ENCODE measurements around the gene ANP32A.

DNA sequence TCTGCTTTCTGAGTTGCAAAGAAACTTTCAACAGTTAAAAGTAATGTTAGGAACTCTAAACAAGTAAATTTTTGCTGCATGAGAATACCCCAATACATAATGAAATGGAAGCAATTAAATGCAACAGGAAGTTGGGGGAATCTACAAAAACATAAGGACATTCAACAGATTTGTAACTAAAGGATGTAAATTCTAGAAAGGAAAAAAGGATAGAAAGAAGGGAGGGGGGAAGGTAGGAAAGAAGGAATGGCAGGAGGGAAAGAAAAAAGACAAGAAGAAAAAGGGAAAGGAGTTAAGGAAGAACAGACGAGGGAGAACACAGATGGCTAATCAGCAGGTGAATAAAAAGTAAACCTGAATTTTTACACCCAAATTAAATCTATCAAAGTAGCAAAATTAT lies 22.3 kb upstream of the ANP32A start:
- TF ChIP-seq POLR2AphosphoS5 (IDR thresholded peaks at IDR 0.05; ENCODE audit: low read depth, low read length) = no peak
- no peak for TF ChIP-seq TAF1 (IDR thresholded peaks at IDR 0.05; ENCODE audit: borderline replicate concordance, insufficient read depth, low read length)
- TF ChIP-seq, protein P1, sequence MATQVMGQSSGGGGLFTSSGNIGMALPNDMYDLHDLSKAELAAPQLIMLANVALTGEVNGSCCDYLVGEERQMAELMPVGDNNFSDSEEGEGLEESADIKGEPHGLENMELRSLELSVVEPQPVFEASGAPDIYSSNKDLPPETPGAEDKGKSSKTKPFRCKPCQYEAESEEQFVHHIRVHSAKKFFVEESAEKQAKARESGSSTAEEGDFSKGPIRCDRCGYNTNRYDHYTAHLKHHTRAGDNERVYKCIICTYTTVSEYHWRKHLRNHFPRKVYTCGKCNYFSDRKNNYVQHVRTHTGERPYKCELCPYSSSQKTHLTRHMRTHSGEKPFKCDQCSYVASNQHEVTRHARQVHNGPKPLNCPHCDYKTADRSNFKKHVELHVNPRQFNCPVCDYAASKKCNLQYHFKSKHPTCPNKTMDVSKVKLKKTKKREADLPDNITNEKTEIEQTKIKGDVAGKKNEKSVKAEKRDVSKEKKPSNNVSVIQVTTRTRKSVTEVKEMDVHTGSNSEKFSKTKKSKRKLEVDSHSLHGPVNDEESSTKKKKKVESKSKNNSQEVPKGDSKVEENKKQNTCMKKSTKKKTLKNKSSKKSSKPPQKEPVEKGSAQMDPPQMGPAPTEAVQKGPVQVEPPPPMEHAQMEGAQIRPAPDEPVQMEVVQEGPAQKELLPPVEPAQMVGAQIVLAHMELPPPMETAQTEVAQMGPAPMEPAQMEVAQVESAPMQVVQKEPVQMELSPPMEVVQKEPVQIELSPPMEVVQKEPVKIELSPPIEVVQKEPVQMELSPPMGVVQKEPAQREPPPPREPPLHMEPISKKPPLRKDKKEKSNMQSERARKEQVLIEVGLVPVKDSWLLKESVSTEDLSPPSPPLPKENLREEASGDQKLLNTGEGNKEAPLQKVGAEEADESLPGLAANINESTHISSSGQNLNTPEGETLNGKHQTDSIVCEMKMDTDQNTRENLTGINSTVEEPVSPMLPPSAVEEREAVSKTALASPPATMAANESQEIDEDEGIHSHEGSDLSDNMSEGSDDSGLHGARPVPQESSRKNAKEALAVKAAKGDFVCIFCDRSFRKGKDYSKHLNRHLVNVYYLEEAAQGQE (IDR thresholded peaks at IDR 0.05; ENCODE audit: insufficient read depth in 1 of 2, low read depth in 2 of 2, low read length in 2 of 2) = no peak
